HG03175 (cell line): ENCODE data around the gene YEATS4.

ENCODE experiments used
- ATAC-seq: cut with Tn5 transposase; IDR thresholded peaks from one replicate; pipeline ENCODE4 v1.9.1; 2021; ENCODE audit warnings: mild to moderate bottlenecking, moderate library complexity; ENCODE audit not compliant: unreplicated experiment

The YEATS4 gene

GRCh38 chr12:69341328-69341727 lies 18.2 kb upstream of the YEATS4 start:
- ATAC-seq, result no peak

GRCh38 chr12:69342421-69342820 lies 17.1 kb upstream of the YEATS4 start:
- no peak for ATAC-seq

GRCh38 chr12:69343357-69343756 lies 16.2 kb upstream of the YEATS4 start:
- no peak for ATAC-seq

- ATAC-seq, result no peak
Measured at GRCh38 chr12:69343885-69344612, 15.5 kb upstream of the YEATS4 start.

- no peak for ATAC-seq
Measured at GRCh38 chr12:69345077-69345476, 14.5 kb upstream of the YEATS4 start.

GRCh38 chr12:69345742-69346141 lies 13.8 kb upstream of the YEATS4 start:
- ATAC-seq, result no peak

GRCh38 chr12:69348162-69348938 lies 11.2 kb upstream of the YEATS4 start, which contains the start of gene LYZ:
TSS of gene LYZ (plus strand) at chr12:69348381. CDS start at chr12:69348409, 28 bp downstream.
- ATAC-seq, result no peak

DNA sequence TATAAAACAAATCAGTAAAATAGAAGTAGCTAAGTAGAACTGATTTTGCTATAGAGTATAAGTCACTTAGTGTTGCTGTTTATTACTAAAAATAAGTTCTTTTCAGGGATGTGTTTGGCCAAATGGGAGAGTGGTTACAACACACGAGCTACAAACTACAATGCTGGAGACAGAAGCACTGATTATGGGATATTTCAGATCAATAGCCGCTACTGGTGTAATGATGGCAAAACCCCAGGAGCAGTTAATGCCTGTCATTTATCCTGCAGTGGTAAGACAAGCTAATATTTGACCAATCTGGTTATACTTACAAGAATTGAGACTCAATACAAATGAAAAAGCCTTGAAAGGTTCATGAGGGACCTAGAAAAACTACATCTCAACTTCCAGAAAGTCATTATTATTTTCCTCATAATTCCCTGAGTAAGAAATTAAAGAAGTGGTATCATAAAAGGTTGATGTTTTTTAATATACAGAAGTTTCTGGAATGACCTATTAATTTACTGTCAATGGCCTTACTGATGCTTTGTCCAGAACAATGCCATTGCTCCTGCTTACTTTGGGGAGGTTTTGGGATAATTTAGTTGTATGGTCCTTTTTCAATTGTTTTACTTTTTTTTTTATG lies 9.4 kb upstream of the YEATS4 start:
- ATAC-seq, result no peak

DNA sequence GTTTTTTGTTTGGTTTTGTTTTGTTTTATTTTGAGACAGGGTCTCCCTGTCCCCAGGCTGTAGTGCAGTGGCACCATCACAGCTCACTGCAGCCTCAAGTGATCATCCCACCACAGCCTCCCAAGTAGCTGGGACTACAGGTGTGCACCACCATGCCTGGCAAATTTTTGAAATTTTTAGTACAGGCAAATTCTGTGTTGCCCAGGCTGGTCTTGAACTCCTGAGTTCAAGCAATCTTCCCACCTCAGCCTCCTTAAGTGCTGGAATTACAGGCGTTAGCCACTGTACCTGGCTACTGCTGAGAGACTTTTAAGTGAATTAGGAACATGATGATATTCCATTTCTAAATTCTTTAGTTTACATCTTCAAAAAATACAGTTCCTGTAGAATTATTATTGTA lies 8.8 kb upstream of the YEATS4 start:
- ATAC-seq, result no peak

GRCh38 chr12:69351462-69352236 lies 7.9 kb upstream of the YEATS4 start:
- ATAC-seq, result no peak

- ATAC-seq, result no peak
Measured at GRCh38 chr12:69352904-69353303, 6.6 kb upstream of the YEATS4 start.

DNA sequence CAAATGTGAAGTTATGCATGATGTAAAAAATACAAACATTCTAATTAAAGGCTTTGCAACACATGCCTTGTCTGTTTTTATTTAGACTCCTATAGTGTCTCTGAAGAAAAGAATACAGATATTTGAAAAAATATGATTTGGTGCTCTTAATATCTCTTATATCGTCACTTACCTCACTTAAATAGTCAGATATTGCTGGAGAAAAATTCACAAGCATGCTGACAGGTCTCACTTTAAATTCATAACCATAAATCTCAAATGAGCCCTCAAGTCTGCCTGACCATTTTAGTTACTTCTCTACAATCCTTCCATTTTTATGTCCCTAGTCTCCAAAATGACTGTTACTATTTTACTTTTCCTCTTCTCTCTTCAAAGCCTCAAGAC lies 5.4 kb upstream of the YEATS4 start:
- no peak for ATAC-seq

DNA sequence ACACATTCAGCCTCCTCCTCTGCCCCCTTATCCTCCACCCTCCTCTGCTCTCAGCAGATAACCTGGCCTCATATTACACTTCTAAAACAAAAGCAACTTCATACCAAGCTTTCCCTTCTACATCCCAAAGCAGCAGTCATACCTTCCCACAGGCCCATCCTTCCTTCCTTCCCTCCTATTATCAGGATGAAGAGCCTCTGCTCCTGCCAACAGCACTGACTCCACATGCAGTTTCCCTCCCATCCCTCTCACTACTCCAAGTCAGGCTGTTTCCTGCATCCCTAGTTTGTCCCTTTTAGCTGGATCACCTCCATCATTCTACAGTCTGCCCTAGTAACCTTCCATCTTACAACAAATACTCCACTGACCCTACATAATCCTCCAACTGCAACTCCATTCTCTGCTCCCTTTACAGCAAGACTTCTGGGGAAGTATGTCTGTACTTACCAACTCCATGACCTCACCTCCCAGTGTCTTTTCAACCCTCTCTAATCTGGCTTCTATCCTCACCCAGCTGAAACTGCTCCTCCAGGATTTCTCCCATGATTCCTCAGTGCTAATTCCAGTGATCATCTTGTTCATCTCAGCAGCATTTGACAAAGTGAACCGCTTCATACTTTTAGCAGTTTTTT lies 4.9 kb upstream of the YEATS4 start:
- no peak for ATAC-seq

DNA sequence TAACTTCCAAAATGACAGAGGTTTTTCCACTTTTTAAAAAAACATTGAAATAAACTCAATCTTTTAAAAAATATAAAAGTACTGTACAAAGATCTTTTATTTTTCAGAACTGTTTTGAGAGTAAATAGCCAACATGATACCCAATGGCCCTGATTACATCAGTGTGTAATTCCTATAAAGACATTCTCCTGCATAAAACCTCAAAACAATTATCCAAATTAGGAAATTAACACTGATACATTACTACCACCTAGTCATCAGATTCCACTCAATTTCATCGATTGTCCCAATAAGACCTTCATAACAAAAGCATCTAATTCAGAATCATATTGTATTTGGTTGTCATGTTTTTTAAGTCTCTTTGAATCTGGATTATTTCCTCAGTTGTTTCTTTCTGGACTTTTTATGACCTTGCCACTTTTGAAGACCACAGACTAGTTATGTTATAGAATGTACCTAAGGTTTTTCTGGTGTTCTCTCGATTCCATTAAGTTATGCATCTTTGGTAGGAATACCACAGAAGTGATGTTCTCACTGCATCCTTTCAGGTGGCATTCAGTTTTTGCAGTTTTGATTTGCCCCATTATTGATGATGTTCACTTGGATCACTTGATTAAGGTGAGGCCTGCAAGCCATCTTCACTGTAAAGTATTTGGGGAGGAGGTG lies 4.0 kb upstream of the YEATS4 start:
- no peak for ATAC-seq

DNA sequence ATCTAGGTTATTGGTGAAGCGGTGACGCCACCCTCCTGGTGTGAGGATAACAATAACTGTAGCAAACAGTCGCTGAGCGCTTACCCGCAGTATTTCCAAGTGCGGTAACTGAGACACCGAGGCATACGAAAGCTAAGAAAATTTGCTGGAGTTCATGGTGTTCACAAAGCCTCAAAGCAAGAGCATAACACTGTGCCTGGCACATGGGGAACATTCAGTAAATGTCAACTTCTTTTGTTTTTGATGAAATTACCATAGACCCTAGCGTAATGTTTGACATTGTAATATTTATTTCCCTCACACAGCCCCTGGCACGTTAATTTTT lies 767 bp downstream of the YEATS4 start:
- ATAC-seq, result no peak

- no peak for ATAC-seq
Measured at GRCh38 chr12:69366796-69367195, 7.3 kb downstream of the YEATS4 start.

- no peak for ATAC-seq
Measured at GRCh38 chr12:69368171-69368570, 8.6 kb downstream of the YEATS4 start.

DNA sequence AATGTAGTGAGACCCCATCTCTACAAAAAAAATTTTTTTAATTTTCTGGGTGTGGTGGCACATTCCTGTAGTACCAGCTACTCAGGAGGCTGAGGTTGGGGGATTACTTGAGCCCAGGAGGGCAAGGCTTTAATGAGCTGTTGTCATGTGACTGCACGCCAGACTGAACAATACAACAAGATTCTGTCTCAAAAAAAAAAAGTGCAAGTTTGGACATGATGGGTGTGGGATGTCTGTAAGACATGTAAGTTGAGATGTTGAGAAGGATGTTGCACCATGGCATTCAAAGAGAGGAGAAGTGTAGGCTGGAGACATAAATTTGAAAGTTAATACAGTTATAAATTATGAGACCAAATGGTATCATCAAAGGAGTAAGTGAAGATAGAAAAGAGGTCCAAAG lies 23.5 kb downstream of the YEATS4 start:
- ATAC-seq, result no peak

DNA sequence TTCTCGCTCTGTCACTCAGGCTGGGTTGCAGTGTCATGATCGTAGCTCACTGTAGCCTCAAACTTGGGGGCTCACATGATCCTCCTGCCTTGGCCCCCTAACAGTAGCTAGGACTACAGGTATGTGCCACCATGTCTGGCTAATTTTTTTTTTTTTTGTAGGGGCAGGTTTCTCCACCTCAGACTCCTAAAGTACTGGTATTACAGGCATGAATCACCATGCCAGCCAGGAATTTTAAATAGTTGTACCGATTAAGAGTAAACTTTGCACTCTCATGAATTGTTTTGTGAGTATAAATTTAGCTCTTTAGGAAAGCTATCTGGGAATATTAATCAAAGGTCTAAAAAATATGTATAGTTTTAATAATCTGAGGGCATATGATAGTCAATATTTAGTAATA lies 25.5 kb downstream of the YEATS4 start:
- ATAC-seq, result no peak

GRCh38 chr12:69386921-69387320 lies 27.4 kb downstream of the YEATS4 start:
- no peak for ATAC-seq
